Pulmonary artery endothelial cell (primary cell): ENCODE data around the gene SLC4A9. TPM values are rescaled to one million over a fixed set of nuclear protein-coding genes. Genes with fewer than 3 reads are reported as not detected.
"Not testable (repeated sequence)": the region's sequence is repeated elsewhere in the genome, so short reads cannot be mapped to it uniquely, and the experiment has no call there.

Experiments used
- DNase-seq: peaks from one replicate; pipeline ENCODE4 v3.0.0-alpha.2; 2011; ENCODE audit warnings: low read depth, low spot score
- total RNA-seq: library from RNA; depleted of rRNA; stranded (reverse); fragments of >200 nt; gene quantifications from 2 replicates; pipeline ENCODE4 v1.2.3, GENCODE V29; 2014

Gene SLC4A9
- total RNA-seq, 1 donor from 2014 or later, result not detected

DNA sequence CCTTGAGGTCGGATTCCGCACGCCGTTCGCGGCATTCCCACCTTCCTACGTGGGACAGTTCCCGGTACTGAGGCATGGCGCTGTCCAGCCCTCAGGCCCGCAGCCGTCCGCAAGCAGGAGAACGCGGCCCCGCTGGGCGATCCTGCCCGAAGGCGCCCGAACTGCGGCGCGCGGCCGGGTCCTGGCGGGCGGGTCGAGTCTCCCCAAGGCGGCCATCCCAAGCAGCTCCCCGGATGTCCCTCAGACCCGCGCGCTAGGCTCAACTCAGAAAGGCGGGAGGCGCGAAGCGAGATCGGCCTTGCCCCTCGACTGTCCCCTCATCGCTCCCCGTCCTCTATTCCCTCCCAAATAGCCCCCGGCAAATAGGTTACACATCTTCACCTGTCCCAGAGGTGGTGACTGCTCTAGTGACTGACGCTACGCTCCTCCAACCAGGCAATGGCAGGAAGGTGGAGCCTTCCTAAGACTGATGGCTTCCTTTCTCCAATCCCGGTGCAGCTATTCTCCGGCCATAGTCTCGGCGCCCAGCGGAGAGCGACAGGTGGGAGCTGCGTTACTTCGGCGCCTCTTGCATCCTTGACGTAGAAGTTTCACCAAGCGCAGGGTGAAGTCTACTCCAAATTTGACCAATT lies 40.9 kb downstream of the SLC4A9 start:
- DNase-seq, result peak; percentile 85

GRCh38 chr5:140401362-140402257 lies 41.6 kb downstream of the SLC4A9 start, which contains the start of gene ANKHD1:
Gene ANKHD1 (plus strand): TSS chr5:140401833. CDS start chr5:140401968, 135 bp downstream.
- DNase-seq, result peak; percentile 100

GRCh38 chr5:140402258-140403074 lies 42.5 kb downstream of the SLC4A9 start:
- DNase-seq, result no peak

GRCh38 chr5:140403613-140404012 lies 43.6 kb downstream of the SLC4A9 start:
- no peak for DNase-seq

DNA sequence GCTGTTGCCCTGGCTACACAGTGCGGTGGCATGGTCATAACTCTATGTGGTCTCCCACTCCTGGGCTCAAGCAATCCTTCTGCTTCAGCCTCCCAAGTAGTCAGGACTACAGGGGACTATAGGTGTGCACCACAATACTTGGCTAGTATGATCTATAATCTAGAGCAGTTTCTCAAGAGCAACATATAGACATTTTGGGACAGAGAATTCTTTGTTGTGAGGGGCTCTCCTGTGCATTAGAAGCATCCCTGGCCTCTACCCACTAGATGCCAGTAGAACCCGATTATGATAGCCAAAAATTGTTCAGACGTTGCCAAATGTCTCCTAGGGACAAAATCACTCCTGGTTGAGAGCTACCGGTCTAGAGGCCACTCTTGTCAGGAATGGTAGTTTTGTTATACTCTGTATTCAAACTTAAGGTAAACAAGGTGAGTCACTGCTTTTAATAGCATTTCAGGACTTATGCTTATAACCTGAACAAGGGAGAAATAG lies 48.8 kb downstream of the SLC4A9 start:
- DNase-seq, result no peak

GRCh38 chr5:140413230-140413629 lies 53.2 kb downstream of the SLC4A9 start:
- DNase-seq, result no peak

GRCh38 chr5:140417235-140417634 lies 57.2 kb downstream of the SLC4A9 start:
- DNase-seq, result no peak

DNA sequence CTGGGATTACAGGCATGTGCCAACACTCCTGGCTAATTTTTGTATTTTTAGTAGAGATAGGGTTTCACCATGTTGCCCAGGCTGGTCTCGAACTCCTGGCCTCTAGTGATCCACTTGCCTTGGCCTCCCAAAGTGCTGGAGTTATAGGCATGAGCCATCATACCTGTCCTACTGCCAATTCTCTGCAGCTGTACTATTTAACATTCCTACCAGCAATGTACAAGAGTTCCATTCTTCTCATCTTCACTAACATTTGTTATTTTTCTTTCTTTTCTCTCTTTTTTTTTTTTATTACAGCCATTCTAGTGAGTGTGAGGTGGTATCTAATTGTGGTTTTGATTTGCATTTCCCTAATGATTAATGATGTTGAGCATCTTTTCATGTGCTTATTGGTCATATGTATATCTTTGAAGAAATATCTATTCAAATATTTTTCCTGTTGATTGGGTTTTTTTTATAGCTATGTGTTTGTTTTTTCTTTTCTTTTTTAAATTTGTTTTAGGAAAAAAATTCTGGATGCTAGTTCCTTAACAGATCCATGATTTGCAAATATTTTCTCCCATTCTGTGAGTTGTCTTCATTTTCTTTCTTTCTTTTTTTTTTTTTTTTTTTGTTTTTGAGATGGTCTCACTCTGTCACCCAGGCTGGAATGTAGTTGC lies 59.0 kb downstream of the SLC4A9 start:
- no peak for DNase-seq

DNA sequence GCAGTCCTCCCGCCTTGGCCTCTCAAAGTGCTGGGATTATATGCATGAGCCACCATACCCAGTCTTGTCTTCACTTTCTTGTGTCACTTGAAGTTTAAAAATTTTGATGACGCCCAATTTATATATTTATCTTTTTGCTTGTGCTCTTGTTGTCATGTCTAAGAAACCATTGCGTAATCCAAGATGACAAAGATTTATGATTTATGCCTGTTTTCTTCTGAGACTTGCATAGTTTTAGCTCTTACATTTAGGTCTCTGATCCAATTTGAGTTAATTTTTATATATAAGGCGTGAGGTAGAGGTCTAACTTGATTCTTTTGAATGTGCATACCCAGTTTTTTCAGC lies 60.2 kb downstream of the SLC4A9 start:
- DNase-seq, result no peak

DNA sequence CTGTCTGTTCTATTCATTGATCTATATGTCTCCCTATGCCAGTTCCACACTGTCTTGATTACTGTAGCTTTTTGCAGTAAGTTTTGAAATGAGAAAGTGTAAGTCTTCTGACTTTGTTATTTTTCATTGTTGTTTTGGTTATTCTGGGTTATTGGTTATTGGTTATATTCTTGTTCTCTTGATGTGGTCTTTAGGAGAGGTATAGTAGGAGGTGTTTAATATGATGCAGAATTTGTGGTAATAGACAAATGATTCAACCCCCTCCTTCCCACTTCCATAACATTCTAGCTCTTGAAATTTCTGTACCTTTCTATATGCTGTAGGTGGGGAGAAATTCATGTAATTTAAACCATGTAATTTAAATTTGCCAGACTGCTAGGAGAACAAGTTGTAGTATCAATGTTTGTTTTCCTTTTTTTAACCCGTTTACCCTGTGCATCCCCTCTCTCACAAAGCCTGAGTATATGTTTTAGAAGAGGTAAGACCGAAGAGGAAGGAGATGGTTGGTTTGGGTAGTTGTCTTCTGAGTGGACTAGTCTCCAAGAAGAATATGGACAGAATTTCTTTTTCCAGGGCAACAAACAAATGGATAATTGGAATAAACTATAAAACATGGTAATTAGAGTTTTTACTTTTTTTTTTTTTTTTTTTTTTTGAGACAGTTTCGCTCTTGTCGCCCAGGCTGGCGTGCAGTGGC lies 60.8 kb downstream of the SLC4A9 start:
- no peak for DNase-seq

- DNase-seq, result not testable (repeated sequence)
Measured at GRCh38 chr5:140421375-140421774, 61.4 kb downstream of the SLC4A9 start.

GRCh38 chr5:140423609-140424008 lies 63.6 kb downstream of the SLC4A9 start:
- no peak for DNase-seq

GRCh38 chr5:140424135-140424534 lies 64.1 kb downstream of the SLC4A9 start:
- no peak for DNase-seq

Other genes starting within 250 kb of the SLC4A9 start
- 7.0 and 9.8 TPM in 2 replicates for gene PURA, start 246.1 kb upstream of the SLC4A9 start, total RNA-seq
- 4.1 and 4.6 TPM in 2 replicates for gene IGIP, start 234.3 kb upstream of the SLC4A9 start, total RNA-seq
- 10.5 and 19.7 TPM in 2 replicates for gene CYSTM1, start 185.0 kb upstream of the SLC4A9 start, total RNA-seq
- gene PFDN1, start 57.1 kb upstream of the SLC4A9 start, total RNA-seq, result 59.0 and 70.4 TPM in 2 replicates
- 16.6 and 24.3 TPM in 2 replicates for gene HBEGF, start 13.6 kb upstream of the SLC4A9 start, total RNA-seq
- 59.8 and 89.8 TPM in 2 replicates for gene ANKHD1, start 41.6 kb downstream of the SLC4A9 start, total RNA-seq
- 1.4 and 1.8 TPM in 2 replicates for gene EIF4EBP3, start 187.5 kb downstream of the SLC4A9 start, total RNA-seq
- 19.7 and 28.1 TPM in 2 replicates for gene SRA1, start 197.3 kb downstream of the SLC4A9 start, total RNA-seq
- gene APBB3, start 204.4 kb downstream of the SLC4A9 start, total RNA-seq, result 5.1 and 5.5 TPM in 2 replicates
- 22.6 and 30.7 TPM in 2 replicates for gene SLC35A4, start 204.6 kb downstream of the SLC4A9 start, total RNA-seq